EL (cell line): ENCODE measurements around the gene TTLL5.

ENCODE experiments used
- DNase-seq: peaks from one replicate; pipeline ENCODE4 v3.0.0-alpha.2; 2016

The TTLL5 gene, protein sequence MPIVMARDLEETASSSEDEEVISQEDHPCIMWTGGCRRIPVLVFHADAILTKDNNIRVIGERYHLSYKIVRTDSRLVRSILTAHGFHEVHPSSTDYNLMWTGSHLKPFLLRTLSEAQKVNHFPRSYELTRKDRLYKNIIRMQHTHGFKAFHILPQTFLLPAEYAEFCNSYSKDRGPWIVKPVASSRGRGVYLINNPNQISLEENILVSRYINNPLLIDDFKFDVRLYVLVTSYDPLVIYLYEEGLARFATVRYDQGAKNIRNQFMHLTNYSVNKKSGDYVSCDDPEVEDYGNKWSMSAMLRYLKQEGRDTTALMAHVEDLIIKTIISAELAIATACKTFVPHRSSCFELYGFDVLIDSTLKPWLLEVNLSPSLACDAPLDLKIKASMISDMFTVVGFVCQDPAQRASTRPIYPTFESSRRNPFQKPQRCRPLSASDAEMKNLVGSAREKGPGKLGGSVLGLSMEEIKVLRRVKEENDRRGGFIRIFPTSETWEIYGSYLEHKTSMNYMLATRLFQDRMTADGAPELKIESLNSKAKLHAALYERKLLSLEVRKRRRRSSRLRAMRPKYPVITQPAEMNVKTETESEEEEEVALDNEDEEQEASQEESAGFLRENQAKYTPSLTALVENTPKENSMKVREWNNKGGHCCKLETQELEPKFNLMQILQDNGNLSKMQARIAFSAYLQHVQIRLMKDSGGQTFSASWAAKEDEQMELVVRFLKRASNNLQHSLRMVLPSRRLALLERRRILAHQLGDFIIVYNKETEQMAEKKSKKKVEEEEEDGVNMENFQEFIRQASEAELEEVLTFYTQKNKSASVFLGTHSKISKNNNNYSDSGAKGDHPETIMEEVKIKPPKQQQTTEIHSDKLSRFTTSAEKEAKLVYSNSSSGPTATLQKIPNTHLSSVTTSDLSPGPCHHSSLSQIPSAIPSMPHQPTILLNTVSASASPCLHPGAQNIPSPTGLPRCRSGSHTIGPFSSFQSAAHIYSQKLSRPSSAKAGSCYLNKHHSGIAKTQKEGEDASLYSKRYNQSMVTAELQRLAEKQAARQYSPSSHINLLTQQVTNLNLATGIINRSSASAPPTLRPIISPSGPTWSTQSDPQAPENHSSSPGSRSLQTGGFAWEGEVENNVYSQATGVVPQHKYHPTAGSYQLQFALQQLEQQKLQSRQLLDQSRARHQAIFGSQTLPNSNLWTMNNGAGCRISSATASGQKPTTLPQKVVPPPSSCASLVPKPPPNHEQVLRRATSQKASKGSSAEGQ (N-terminal part only)

DNA sequence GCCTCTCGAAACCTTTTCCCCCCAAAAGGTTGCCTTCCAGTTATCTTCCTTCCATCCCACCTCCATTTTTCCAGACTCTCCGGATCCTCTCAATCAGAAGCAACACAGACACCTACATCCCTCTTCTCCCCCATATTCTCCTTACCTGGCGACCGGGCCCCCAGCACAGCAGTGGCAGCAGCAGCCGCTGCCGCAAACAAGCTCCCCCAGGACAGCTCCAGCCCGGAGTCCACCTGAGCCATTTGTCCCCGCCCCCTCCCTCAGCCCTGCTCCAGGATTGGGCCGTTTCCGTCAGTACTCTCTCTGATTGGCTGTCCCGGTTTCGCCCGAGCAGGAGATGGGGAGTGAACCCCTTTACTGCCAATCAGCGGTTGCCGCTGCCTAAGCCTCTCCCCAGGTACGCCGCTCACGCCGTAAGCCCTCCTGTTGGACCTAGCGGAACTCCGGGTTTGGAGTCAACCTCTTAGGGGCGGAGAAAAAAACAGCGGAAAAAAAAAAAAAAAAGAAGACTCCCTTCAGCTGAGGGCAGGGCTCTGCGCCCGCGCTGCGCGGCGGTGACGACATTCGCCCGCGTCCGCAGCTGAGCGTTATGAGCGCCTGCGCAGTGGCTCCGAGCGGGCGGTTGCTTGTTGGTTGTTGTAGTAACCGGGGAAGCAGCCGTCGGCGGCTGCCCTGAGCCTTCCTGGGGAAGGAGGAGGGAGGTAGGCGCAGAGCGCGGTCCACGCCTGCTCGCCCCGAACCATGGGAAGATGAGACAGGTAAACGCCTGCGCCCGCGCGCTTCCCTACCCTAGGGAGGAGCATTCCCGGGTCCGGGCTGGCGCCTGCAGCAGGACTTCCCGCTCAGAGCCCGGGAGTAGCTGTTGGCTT, at the start of gene TTLL5, which contains the start of gene ERG28:
TSS of gene TTLL5 (plus strand) at position 617 of the 869 bp plus-strand sequence. CDS start 1,904 bp downstream, outside the sequence.
TSS of gene ERG28 (minus strand) at position 247 of the 869 bp plus-strand sequence. CDS start 3,374 bp downstream, outside the sequence.
- peak; percentile 99 for DNase-seq

DNA sequence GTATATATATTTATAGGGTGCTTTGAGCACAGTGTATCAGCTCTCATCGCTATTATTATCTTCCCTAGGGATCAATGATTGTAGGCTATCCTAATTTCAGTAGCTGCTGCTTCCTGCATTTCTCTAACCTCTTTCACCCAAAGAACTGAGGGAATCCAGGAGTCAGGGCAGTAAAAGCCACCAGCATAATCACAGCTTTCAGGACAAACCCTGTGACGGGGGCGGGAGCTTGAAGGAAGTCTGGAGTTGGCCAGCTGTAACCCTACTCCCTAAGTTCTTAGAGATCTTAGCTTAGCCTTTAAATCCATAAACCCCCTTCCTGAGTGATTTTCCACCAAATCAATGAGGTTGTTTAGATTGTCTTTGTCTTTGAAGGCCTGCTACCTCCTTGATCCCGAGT, 48.9 kb upstream of the TTLL5 start:
- DNase-seq: no peak

DNA sequence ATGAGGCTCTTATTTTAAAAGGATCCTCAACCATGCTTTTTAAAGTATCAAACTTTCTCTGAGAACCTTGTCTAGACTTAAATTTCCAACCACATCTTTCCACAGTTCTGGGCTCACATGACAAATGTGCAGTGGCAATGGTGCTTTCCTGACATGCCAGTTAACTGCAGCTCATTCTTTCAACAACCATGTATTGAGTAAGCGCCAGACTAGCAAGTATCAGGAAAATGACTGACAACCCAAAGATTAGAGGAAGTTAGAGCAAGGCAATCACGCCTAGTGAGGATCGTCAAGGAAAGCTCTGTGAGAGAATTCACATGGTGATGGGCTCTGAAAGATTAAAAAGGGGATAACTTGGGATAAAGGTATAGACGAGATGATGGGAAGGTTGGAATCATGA, 46.9 kb upstream of the TTLL5 start:
- no peak for DNase-seq

DNA sequence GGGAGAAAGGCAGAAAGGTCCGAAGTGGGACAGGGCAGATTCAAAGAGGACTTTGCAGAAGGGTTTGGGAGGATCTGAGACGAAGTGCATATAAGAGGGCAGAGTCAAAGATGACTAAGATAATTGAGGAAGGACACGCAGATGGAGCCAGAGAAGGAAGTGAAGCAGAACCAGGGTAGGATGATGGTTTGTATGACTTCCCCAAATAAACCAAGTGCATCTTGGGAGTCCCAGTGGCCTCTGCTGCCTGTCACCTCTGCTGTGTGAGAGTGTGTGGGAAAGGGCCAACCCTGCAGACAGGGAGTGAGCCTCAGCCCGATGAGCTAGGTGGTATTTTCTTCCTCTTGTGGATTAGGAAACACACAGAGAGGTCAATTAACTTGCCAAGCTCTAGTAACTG, 45.8 kb upstream of the TTLL5 start:
- no peak for DNase-seq

DNA sequence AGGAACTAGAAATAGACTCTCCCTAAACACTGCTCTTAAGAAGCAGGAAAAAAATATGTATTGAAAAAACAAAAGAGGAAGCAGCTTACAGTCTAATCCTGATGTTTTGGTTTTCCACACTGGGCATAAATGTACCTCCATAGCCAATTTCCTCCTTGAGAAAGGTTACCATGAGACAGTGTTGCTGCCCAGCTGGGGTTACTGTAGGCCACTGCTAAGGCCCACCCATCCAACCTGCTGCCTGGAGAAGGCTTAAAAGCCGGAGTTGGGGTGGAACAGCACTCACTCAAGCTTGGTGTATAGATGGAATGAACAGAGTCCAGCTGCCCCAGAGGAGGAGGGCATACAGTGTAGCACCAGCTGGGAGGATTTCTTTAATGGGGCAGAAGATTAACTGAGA, 41.5 kb upstream of the TTLL5 start:
- no peak for DNase-seq

DNA sequence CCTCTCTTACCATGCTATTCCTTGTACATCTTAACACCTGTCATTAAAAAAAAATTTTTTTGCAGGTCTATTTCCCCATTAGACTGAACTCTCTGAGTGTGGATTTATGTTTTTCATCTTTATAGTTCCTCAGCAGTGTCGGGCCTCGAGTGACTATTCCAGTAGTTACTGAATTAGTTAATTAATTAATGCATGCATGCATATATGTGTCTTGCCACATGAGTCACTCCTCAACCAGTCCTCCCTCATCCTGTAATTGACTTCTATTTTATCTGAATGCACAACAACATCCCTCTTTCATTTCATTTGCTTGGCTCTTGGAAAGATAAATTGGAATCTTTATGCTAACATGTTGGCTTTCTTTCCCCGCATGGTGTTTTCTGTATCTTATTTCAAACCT, 36.0 kb upstream of the TTLL5 start:
- DNase-seq: no peak

DNA sequence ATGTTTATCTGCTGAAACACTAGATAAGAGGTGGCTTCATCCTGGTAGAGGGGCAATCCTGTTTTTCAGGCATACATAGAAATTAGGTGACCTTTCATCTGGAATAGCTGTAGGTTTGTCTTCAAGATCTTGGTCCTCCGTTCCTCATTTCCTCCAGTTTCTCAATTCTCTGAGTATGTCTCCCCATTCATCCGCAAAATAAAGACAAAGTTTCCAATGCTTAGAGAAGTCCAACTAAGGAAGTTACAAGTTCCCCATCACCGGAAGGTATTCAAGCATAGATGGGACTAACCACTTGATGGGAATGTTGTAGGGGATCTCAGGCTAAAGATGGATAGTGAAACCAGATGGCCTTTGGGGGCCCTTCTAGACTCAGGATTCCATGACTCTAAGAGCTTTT, 34.6 kb upstream of the TTLL5 start:
- no peak for DNase-seq

DNA sequence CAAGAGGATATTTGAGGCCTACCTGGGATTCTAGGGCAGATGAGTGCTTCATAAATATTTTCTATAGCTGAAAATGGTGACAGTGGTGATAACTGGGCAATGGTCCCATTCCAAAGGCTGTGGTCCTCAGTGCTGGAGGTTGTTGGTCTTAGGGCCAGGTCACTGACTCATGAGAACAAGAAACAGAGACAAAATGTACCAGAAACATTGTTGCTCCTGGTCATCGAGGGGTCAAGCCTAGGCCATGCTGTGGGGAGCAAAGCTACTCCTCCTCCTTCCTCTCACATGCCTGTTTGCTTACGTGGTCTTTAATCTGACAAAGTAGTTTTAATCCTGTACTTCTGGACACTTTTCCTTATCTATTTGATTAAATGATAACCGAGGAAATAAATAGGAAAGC, 34.2 kb upstream of the TTLL5 start:
- DNase-seq: no peak

DNA sequence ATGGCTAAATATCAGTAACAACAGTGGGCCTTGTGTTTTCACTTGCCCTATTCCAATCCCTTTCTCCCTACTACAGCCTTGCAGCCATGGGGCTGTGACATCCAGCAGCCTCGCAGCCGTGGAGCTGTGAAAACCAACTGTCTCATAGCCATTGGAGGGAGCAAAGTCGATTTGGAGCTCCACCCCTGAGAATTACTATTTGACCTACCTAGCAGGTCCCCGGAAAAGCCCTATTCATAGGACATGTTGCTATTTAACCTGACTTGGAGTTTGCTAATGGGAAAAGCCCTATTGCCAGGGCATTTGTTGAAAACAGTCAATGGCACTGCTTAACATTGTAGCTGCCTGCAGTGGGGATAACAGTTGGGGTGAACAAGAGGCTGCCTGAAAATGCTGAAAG, 33.6 kb upstream of the TTLL5 start:
- DNase-seq: no peak

DNA sequence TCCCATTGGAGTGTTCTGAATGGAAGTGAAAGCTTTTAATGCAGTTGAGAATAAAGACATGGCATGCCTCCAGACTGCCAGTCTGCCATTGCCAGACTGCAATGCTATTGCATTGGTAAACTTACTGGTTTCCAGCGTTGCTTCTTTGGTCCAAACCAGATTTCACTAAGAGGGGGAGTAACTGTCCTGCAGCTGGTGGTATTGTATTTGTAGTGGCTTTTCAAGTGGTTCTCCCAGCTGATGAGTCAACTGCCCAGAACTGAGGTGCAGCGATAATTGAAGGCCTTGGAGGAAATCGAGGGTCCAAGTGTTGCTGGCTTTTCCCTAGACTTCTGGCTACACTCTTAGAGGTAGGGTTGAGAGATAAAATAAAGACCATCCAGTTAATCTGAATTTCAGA, 32.2 kb upstream of the TTLL5 start:
- DNase-seq: no peak

DNA sequence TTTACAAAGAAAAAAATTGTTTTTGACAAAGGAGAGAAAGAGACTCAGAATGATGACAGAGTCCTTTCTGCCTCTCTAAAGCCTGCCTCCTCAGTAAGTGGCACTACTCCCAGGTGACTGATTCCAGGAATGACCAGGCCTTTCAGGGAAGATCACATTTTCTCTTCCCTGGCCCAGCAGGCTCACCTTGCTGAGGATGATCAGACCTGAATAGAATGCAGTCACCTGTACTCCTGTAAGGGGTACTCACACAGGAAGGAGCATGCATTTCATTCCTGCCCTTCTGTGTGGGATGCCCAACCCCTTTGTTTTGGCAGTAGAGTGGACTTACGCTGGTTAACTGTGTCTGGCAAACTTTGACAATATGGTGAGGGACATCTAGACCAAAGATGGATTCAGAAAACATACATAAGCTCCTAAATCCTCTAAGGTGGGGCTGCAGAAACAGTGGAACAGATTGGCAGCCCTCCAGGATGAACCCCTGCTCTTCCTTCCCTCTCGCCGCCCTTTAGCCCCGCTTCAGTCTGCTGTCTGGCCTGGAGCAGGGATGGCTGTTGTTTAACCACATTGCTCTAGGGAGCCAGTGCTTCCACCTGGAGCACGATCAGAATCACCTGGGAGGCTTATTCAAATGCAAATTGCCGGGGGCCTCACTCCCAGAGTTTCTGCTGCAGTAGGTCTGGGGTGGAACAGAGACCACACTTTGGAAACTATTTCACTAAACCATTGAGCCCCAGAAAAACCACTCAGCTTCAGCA, 30.2 kb upstream of the TTLL5 start:
- DNase-seq: no peak

DNA sequence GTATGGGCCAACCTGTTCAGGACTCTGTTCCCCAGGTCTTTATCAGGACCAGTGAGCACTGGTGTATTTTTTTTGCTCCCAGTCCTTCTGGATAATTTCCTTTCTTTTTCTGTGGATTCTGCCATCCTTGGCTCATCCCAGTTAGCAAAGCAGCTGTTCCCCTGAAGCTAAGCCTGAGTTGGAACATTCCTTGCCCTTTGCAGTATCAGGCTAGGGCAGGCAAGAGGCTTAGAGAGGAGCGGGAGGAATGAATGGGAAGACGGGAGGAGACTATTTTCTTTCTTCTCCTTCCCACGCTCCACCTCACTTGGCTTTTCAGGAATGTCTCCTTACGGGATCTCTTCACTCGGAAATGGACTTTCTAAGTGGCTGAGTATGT, 29.6 kb upstream of the TTLL5 start:
- DNase-seq: no peak

DNA sequence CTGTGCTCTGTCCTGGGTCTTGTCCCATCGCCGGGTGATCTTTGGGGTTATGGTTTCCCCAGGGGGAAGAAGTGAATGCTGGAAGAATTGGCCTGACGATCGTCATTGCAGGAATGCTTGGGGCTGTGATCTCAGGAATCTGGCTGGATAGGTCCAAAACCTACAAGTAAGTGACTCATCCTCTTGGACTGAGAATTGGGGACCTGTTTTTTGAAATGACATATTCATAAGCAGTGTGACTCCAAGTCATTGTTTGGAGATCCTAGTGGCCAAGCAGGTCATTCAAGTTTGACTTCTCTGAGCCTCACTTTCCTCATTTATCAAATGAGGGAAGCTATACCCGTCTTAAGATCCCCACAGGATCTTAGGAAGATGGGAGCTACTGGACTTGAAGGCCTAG, 26.2 kb upstream of the TTLL5 start:
- DNase-seq: peak; percentile 13

DNA sequence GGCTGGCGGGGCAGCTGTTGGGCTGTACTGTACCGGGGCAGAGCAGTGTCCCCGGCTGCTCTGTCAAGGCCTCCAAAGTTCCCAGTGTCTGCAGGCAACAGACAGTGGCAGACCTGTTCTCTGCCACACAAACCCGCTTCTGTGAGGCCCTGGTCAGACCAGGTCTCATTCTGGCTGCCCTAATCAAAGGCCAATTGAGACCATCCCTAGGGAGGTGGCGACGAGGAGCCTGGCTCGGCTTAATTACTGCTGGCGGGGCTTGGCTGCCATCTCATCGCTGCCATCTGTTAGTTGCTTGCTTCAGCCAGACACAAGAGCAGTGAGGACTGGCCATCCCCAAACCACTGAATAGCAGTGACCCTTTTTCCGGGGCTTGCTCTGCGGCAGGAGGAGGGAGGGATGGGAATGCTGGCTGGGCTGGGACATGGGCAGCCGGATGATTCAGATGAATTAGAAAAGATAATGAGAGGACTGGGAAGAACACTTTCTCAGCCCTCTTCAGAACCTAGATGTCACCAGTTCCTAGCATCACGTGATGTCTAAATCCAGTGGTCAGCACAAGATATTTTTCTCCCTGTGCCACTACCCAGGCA, 24.9 kb upstream of the TTLL5 start:
- peak; percentile 81 for DNase-seq

DNA sequence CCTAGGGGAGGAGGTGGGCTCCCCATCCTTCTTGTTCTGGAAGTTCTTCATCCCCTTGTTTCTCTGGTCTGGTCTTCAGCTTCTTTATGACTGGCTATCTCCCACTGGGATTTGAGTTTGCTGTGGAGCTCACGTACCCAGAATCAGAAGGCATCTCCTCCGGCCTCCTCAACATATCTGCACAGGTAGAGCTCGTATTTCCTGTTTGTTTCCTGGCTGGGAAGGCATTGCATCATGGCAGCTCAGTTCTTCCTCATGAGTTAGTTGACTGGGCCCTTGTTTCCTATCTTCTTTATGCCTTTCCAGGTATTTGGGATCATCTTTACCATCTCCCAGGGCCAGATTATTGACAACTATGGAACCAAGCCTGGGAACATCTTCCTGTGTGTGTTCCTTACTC, 20.2 kb upstream of the TTLL5 start:
- no peak for DNase-seq

DNA sequence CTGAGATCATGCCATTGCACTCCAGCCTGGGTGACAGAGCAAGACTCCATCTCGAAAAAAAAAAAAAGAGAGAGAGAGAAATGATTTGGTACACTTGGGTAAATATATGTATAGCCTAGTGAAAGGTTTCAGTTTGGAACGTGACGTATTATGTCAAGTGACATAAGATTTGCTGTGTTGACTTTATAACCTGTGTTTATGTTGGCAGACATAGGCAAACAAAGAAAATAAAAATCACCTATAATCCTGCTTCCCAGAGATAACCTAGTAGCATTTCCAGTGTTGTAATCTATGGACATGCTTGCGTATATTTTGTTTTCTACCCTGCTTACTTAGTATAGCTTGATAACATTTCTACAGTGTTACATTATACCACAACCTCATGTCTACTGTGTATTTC, 17.1 kb upstream of the TTLL5 start:
- DNase-seq: no peak

DNA sequence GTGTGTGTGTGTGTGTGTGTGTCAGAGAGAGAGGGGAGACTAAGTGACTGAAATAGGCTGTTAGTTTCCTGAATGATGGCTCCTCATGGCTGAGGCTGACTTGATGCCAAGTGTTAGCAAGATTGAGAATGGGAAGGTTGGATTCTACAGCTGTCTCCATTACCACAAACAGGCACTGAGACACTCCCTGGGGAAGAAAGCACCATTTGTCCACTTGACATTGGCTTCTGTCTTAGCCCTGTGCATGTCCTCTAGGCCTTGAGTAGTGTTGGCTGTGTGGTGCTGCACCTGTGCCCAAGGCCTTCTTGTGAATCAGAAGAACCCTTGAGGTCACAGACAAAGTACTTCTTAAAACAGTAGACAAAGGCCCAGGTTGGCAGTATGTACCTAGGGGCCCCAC, 16.0 kb upstream of the TTLL5 start:
- no peak for DNase-seq

DNA sequence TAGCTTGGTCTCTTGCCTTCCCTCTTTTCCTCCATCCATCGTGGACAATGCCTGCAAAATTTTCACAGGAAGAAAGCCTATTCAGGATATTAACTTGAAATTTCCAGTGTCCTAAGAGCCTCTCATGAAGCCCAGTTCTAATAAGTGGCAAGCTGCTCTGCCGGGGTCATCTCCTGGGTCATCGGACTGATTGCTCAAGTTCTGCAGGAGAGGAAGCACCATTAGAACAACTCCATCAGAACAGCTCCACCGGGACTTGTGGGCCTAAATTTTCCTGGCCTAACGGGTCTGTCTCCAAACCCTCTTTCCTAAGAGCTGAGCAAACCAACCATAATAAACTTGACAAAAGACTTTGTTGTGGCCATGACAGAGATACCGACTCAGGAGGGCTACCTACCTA, 14.3 kb upstream of the TTLL5 start:
- DNase-seq: no peak

DNA sequence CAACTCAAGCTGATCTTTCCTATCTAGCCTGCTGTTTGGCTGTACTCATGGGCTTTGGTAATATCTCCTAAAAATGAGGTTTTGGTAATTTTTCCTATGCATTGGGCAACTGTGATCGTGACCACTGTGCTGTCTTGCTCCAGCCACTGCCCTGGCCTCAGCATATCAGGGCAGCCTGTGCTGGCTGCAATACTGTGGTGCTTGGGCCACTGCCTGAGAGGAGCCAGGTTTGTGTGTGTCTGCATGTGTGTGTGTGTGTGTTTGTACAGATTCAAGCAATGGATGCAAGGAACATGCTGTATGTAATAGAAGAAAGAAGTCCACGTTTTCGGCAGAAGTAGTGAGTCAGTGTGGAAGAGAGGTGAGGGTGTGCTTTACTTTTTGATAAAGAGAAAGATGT, 13.4 kb upstream of the TTLL5 start:
- no peak for DNase-seq

DNA sequence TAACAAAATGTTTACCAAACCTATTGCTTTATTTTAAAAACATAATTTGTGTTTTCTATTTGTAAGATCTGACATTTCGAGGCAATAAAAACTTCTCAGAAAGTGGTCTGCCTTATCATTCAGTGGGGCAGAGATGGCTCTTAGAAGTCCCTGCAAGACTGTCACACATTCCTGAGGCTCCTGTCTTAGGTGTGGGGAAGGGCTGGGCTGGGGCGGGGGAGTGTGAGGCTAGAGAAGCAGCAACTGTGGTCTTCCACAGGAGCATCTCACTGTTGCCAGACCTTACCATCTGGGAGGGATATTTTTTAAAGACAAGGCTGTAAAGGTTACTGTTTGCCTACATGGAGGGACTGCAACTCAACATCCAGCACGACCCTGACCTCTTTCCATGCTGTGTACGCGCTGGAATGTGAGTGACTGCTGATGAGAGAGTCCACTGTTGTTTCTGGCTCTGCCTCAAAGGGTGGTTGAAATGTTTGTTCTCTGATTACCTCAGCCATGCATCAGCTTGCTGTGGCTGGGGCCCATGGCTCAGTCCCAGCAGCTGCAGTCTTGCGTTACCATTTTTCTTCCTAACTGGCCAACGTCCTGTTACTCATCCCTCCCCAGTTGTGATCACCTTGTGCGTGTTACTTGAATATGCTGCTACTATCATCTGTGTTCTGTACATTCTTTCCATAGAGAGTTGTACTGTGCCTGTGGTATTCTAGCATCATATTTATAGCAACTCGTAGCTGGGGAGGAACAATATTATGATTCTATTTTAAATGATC, 12.8 kb upstream of the TTLL5 start:
- peak; percentile 99 for DNase-seq
